ENCODE measurements around the gene NATD1. TPM values are rescaled to one million over a fixed set of nuclear protein-coding genes. Genes with fewer than 3 reads are reported as not detected.

The NATD1 gene
- total RNA-seq, 1 donor from 2014 or later = 1.7 TPM

DNA sequence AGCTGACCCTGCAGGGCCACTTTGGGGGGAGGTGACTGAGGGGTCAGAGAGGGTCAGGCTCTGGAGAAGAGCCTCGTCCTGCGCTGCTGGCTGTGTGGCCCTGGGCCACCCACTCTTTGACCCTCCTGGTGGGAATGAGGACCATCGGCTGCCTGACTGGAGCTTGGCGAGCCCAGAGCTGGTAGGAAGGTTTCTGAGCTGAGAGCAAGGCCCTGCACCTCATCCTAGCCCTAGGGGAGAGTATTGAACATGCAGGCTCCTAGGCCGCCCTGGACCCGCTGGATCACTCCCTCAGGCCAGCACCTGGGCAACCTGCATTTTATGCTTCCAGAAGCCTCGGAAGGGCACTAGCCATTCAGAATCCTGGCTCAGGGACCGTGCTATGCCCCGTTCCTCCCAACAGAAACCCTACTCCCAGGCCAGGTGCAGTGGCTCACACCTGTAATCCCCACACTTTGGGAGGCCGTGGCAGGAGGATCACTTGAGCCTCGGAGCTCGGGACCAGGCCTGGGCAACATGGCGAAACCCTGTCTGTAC, 45.8 kb upstream of the NATD1 start:
- peaks cover 62% of the 10 kb centered on the region for H3K36me3 Mint-ChIP-seq (ENCODE audit: low read depth)
- CTCF ChIA-PET = interaction anchor here (0.6 kb wide), 1 partner anchor 163 kb away, joined by 3 read pairs; no protein-coding TSS in a partner anchor
- POLR2A ChIA-PET = interaction anchor here (1.5 kb wide), 1 partner anchor 10 kb away, joined by 5 read pairs; no protein-coding TSS in a partner anchor

DNA sequence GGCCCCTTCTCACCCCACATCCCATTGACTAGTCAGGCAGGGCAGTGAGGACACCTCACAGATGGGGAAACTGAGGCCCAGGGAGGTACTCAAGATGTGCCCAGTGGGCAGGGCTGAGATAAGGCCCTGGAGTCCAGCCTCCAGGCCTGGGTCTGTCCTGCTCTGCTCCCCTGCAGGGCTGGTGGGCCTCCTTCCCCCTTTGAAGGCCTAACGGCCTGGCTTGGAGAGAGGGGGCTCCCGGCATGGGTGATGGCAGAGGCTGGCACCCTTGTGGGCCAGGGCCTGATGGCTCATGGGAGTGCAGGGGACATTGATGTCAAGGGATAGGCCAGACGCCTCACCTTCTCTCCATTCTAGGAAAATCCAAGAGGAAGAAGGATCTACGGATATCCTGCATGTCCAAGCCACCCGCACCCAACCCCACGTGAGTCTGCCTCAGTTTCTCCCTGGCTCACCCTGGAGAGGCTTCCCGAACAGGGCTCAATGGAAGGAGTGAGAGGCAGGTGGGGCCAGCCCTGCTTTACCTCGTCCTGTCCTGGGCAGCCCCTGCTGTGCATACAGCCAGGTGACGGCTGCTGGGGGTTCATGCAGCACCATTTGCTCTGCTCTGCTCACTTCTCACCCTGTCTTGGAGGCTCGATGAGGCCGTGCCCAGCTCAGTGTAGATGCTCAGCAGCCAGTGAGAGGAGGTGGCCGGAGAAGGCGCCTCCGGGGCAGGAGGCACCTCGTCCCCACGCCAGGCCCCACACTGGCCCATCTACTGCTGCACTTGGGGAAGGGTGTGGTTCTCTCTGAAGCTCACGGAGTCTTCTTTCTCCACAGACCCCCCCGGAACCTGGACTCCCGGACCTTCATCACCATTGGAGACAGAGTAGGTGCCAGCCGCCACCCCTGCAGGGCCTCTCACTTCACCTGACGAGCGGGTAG, 45.1 kb upstream of the NATD1 start:
- Mint-ChIP-seq H3K36me3 (ENCODE audit: low read depth) (peaks cover 55% of the 10 kb centered on the region), H3K9me3 (no peaks in the 10 kb centered on the region), H3K27me3 (no peaks in the 10 kb centered on the region), H3K27ac (no peak overlapping the region), H3K4me1 (peaks cover 12% of the 10 kb centered on the region), H3K4me3 (no peak overlapping the region)
- TF ChIP-seq, protein P1, sequence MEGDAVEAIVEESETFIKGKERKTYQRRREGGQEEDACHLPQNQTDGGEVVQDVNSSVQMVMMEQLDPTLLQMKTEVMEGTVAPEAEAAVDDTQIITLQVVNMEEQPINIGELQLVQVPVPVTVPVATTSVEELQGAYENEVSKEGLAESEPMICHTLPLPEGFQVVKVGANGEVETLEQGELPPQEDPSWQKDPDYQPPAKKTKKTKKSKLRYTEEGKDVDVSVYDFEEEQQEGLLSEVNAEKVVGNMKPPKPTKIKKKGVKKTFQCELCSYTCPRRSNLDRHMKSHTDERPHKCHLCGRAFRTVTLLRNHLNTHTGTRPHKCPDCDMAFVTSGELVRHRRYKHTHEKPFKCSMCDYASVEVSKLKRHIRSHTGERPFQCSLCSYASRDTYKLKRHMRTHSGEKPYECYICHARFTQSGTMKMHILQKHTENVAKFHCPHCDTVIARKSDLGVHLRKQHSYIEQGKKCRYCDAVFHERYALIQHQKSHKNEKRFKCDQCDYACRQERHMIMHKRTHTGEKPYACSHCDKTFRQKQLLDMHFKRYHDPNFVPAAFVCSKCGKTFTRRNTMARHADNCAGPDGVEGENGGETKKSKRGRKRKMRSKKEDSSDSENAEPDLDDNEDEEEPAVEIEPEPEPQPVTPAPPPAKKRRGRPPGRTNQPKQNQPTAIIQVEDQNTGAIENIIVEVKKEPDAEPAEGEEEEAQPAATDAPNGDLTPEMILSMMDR (IDR thresholded peaks at IDR 0.05) = no peak
- ChIA-PET POLR2A (interaction anchor here (1.5 kb wide), 1 partner anchor 9 kb away, joined by 5 read pairs; no protein-coding TSS in a partner anchor), CTCF (interaction anchor here (0.6 kb wide), 1 partner anchor 221 kb away, joined by 3 read pairs; no protein-coding TSS in a partner anchor)
- intact Hi-C loops (cut with micrococcal nuclease) = no loop called here
- no peak for ATAC-seq (ENCODE audit: low read depth)
- no peak for DNase-seq

More for the DNA sequence above, 45.8 kb upstream of the NATD1 start:
- H3K4me3 Mint-ChIP-seq = no peak overlapping the region
- H3K9me3 Mint-ChIP-seq = no peaks in the 10 kb centered on the region
- no peak for ATAC-seq (ENCODE audit: low read depth)
- no peak for DNase-seq
- H3K27ac Mint-ChIP-seq = no peak overlapping the region
- intact Hi-C loops (cut with micrococcal nuclease) = no loop called here
- TF ChIP-seq, protein P1 (IDR thresholded peaks at IDR 0.05) = no peak
- H3K4me1 Mint-ChIP-seq = peaks cover 11% of the 10 kb centered on the region
- no peaks in the 10 kb centered on the region for H3K27me3 Mint-ChIP-seq

DNA sequence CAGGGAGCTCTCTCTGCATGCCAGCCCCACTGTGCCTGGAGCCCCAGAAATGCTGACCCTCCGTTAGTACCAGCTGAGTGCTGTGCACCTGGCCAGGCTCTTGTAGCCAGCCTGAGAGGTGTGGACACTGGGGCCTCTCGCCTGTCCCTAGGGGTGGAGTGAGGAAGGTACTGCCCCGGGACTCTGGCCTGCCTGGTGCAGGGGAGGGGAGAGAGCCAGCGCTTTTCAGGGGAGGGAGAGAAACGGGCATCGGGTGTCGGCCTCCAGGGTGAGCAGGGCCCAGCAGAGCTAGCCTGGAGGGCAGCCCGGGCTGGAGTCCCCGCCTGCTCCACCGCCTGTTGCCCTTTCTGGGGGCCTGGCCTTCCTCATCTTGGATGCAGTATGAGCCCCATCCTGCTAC, 44.4 kb upstream of the NATD1 start:
- H3K27me3 Mint-ChIP-seq = no peaks in the 10 kb centered on the region
- TF ChIP-seq, protein P1 (IDR thresholded peaks at IDR 0.05) = no peak
- intact Hi-C loops (cut with micrococcal nuclease) = no loop called here
- ATAC-seq (ENCODE audit: low read depth) (no peak), DNase-seq (no peak)
- no peak overlapping the region for H3K27ac Mint-ChIP-seq
- no peak overlapping the region for H3K4me3 Mint-ChIP-seq
- no peaks in the 10 kb centered on the region for H3K9me3 Mint-ChIP-seq
- POLR2A ChIA-PET = interaction anchor here (1.5 kb wide), 1 partner anchor 8 kb away, joined by 5 read pairs; no protein-coding TSS in a partner anchor
- peaks cover 51% of the 10 kb centered on the region for H3K36me3 Mint-ChIP-seq (ENCODE audit: low read depth)
- peaks cover 15% of the 10 kb centered on the region for H3K4me1 Mint-ChIP-seq
- CTCF ChIA-PET = interaction anchor here (0.6 kb wide), 1 partner anchor 222 kb away, joined by 3 read pairs; no protein-coding TSS in a partner anchor

DNA sequence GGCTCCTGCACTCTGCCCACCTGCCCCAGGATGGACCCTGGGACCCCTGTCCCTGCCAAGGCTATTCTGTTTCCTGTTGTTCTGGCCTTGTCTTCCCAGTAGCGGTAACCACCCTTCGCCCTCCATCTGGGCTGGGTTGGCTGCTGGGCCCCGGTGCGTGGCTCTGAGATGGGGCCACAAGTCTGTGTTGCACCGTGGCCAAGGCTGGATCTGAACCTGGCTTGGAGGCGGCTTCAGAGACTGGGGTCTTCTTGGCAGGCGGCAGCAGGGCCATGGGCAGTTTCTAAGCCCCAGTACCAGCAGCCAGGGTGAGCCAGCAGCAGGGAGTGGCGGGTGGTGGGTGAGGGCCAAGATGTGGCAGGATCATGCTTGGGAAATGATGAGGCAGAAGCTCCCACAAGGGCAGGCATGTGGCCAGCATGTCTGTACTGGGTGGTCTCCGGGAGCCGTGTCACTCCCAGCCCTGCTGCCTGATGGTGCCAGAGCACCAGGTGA, 43.9 kb upstream of the NATD1 start:
- ATAC-seq (ENCODE audit: low read depth) = no peak
- TF ChIP-seq, protein P1 (IDR thresholded peaks at IDR 0.05) = no peak
- no peak overlapping the region for H3K27ac Mint-ChIP-seq
- H3K9me3 Mint-ChIP-seq = no peaks in the 10 kb centered on the region
- CTCF ChIA-PET = no interaction called here
- no peak overlapping the region for H3K4me3 Mint-ChIP-seq
- H3K4me1 Mint-ChIP-seq = peaks cover 18% of the 10 kb centered on the region
- intact Hi-C loops (cut with micrococcal nuclease) = no loop called here
- POLR2A ChIA-PET = no interaction called here
- no peak for DNase-seq
- peaks cover 50% of the 10 kb centered on the region for H3K36me3 Mint-ChIP-seq (ENCODE audit: low read depth)
- no peaks in the 10 kb centered on the region for H3K27me3 Mint-ChIP-seq
